H9 (cell line): ENCODE data around the gene CAPN9. TPM values are rescaled to one million over a fixed set of nuclear protein-coding genes. Genes with fewer than 3 reads are reported as not detected.
A peak's percentile ranks its signal among the peaks of the same experiment; 100 is the strongest.

Source experiments
- DNase-seq: peaks from one replicate; pipeline ENCODE4 v3.0.0-alpha.2; 2017
- H2AFZ ChIP-seq: one replicate; pipeline ENCODE4 v1.6.1; 2013; ENCODE audit warnings: mild to moderate bottlenecking, low read length, control low read depth, moderate library complexity
- H2AK5ac ChIP-seq: 2 replicates; pipeline ENCODE4 v1.6.1; 2013; ENCODE audit warnings: low read length, control low read depth, mixed read lengths; ENCODE audit not compliant: insufficient read length
- H2BK120ac ChIP-seq: one replicate; pipeline ENCODE4 v1.6.1; 2013; ENCODE audit warnings: low read depth, mild to moderate bottlenecking, low read length, control low read depth, inconsistent platforms; ENCODE audit not compliant: poor library complexity, severe bottlenecking
- H2BK12ac ChIP-seq: 2 replicates; pipeline ENCODE4 v1.6.1; 2013; ENCODE audit warnings: low read length, control low read depth, mixed read lengths, low read depth; ENCODE audit not compliant: insufficient read length
- H2BK15ac ChIP-seq: 2 replicates; pipeline ENCODE4 v1.6.1; 2013; ENCODE audit warnings: low read depth, low read length, control low read depth
- H2BK20ac ChIP-seq: one replicate; pipeline ENCODE4 v1.6.1; 2013; ENCODE audit warnings: low read depth, mild to moderate bottlenecking, low read length, control low read depth, inconsistent platforms; ENCODE audit not compliant: poor library complexity, severe bottlenecking
- H2BK5ac ChIP-seq: 2 replicates; pipeline ENCODE4 v1.6.1; 2013; ENCODE audit warnings: low read length, control low read depth, mixed read lengths; ENCODE audit not compliant: insufficient read length
- H3K14ac ChIP-seq: 2 replicates; pipeline ENCODE4 v1.6.1; 2013; ENCODE audit warnings: low read length, control low read depth; ENCODE audit not compliant: insufficient read depth
- H3K18ac ChIP-seq: 2 replicates; pipeline ENCODE4 v1.6.1; 2013; ENCODE audit warnings: low read depth, mild to moderate bottlenecking, mixed read lengths, low read length, control low read depth; ENCODE audit not compliant: insufficient read length
- H3K23ac ChIP-seq: 2 replicates; pipeline ENCODE4 v1.6.1; 2013; ENCODE audit warnings: low read length, control low read depth, mixed read lengths, low read depth; ENCODE audit not compliant: insufficient read length
- H3K23me2 ChIP-seq: 2 replicates; pipeline ENCODE4 v1.6.1; 2013; ENCODE audit warnings: low read depth, mild to moderate bottlenecking, mixed read lengths, low read length, control low read depth; ENCODE audit not compliant: insufficient read length, poor library complexity, severe bottlenecking
- H3K27ac ChIP-seq: 2 replicates; pipeline ENCODE4 v1.5.1; 2013; ENCODE audit warnings: low read length, control low read depth, mixed read lengths, low read depth; ENCODE audit not compliant: insufficient read length
- H3K27me3 ChIP-seq: 2 replicates; pipeline ENCODE4 v1.6.1; 2013; ENCODE audit warnings: low read length, control low read depth, inconsistent platforms; ENCODE audit not compliant: insufficient read depth
- H3K4ac ChIP-seq: 2 replicates; pipeline ENCODE4 v1.6.1; 2013; ENCODE audit warnings: low read depth, mild to moderate bottlenecking, control low read depth, inconsistent platforms, low read length, moderate library complexity
- H3K4me1 ChIP-seq: 2 replicates; pipeline ENCODE4 v1.6.1; 2013; ENCODE audit warnings: low read length, control low read depth, inconsistent platforms; ENCODE audit not compliant: insufficient read depth
- H3K4me2 ChIP-seq: 2 replicates; pipeline ENCODE4 v1.6.1; 2013; ENCODE audit warnings: low read length, control low read depth, mixed read lengths; ENCODE audit not compliant: insufficient read length, insufficient read depth
- H3K56ac ChIP-seq: 2 replicates; pipeline ENCODE4 v1.6.1; 2013; ENCODE audit warnings: low read depth, mild to moderate bottlenecking, mixed read lengths, low read length, control low read depth; ENCODE audit not compliant: insufficient read length
- H3K79me1 ChIP-seq: 2 replicates; pipeline ENCODE4 v1.6.1; 2013; ENCODE audit warnings: low read depth, mild to moderate bottlenecking, moderate library complexity, low read length, control low read depth, inconsistent platforms; ENCODE audit not compliant: insufficient read depth, poor library complexity, severe bottlenecking
- H3K79me2 ChIP-seq: 2 replicates; pipeline ENCODE4 v1.6.1; 2013; ENCODE audit warnings: low read length, control low read depth, inconsistent platforms; ENCODE audit not compliant: insufficient read depth
- H3K9ac ChIP-seq: 2 replicates; pipeline ENCODE4 v1.6.1; 2013; ENCODE audit warnings: low read length, control low read depth, mixed read lengths; ENCODE audit not compliant: insufficient read length; ENCODE audit errors: extremely low read depth
- H3K9me3 ChIP-seq: one replicate; pipeline ENCODE4 v1.6.1; 2013; ENCODE audit warnings: low read depth, low read length, inconsistent platforms; ENCODE audit not compliant: control insufficient read depth
- H3T11ph ChIP-seq: one replicate; pipeline ENCODE4 v1.6.1; 2013; ENCODE audit warnings: mild to moderate bottlenecking, low read length, control low read depth, inconsistent platforms
- H4K20me1 ChIP-seq: one replicate; pipeline ENCODE4 v1.6.1; 2013; ENCODE audit not compliant: control insufficient read depth, insufficient read length, insufficient read depth
- H4K5ac ChIP-seq: 2 replicates; pipeline ENCODE4 v1.6.1; 2013; ENCODE audit warnings: low read depth, mild to moderate bottlenecking, mixed read lengths, low read length, control low read depth; ENCODE audit not compliant: insufficient read length
- H4K8ac ChIP-seq: replicated peaks from 2 replicates; pipeline ENCODE4 v1.6.1; 2013; ENCODE audit warnings: low read length, control low read depth, mixed read lengths, low read depth; ENCODE audit not compliant: insufficient read length
- H4K91ac ChIP-seq: 2 replicates; pipeline ENCODE4 v1.6.1; 2013; ENCODE audit warnings: low read depth, mild to moderate bottlenecking, moderate library complexity, mixed read lengths, low read length, control low read depth; ENCODE audit not compliant: insufficient read length
- H3K27ac Mint-ChIP-seq, 3 experiments: 2 replicates in 2 of 3; 3 replicates in 1 of 3; pipeline ENCODE4 v1.8.0; 2020 to 2021; ENCODE audit warnings: mixed read lengths in 3 of 3, mild to moderate bottlenecking in 1 of 3, moderate library complexity in 1 of 3
- H3K27me3 Mint-ChIP-seq: 2 replicates; pipeline ENCODE4 v1.8.0; 2021; ENCODE audit warnings: low read depth, mild to moderate bottlenecking, moderate library complexity, mixed read lengths
- H3K36me3 Mint-ChIP-seq, 3 experiments: 2 replicates in 2 of 3; 3 replicates in 1 of 3; pipeline ENCODE4 v1.8.0; 2020 to 2021; ENCODE audit warnings: low read depth in 3 of 3, mixed read lengths in 3 of 3; ENCODE audit not compliant: insufficient read depth in 1 of 3
- H3K4me1 Mint-ChIP-seq, 2 experiments: 2 replicates each; pipeline ENCODE4 v1.8.0; 2020; ENCODE audit warnings: mixed read lengths in 2 of 2
- H3K4me3 Mint-ChIP-seq, 2 experiments: 2 replicates in 1 of 2; 3 replicates in 1 of 2; pipeline ENCODE4 v1.8.0; 2020 to 2021; ENCODE audit warnings: mild to moderate bottlenecking in 2 of 2, mixed read lengths in 2 of 2, moderate library complexity in 1 of 2
- H3K9me3 Mint-ChIP-seq, 2 experiments: 2 replicates in 1 of 2; 3 replicates in 1 of 2; pipeline ENCODE4 v1.8.0; 2020; ENCODE audit warnings: mild to moderate bottlenecking in 2 of 2, mixed read lengths in 2 of 2, moderate library complexity in 1 of 2
- WGBS: extraction: QIAGEN DNeasy Blood & Tissue Kit; methylation state at CpG from one replicate; pipeline ENCODE4 v1.1.7; 2013; ENCODE audit warnings: missing lambda C conversion rate, low lambda C conversion rate, mixed read lengths; ENCODE audit not compliant: insufficient read length; ENCODE audit errors: extremely low coverage; 5-methylcytosine and 5-hydroxymethylcytosine counted together
- total RNA-seq: library from RNA; stranded (reverse); gene quantifications from 2 replicates; pipeline ENCODE4 v1.2.1, GENCODE V29; 2021
- TF ChIP-seq, protein P1 (sequence below): fragments of 200-600 bp; sonication (generic); conservative IDR thresholded peaks from 3 replicates; pipeline ENCODE4 v1.8.0; 2021; ENCODE audit warnings: antibody characterized with exemption, mild to moderate bottlenecking

CAPN9 gene
- total RNA-seq, 1 experiment from 2014 or later, result 0.22 TPM

DNA sequence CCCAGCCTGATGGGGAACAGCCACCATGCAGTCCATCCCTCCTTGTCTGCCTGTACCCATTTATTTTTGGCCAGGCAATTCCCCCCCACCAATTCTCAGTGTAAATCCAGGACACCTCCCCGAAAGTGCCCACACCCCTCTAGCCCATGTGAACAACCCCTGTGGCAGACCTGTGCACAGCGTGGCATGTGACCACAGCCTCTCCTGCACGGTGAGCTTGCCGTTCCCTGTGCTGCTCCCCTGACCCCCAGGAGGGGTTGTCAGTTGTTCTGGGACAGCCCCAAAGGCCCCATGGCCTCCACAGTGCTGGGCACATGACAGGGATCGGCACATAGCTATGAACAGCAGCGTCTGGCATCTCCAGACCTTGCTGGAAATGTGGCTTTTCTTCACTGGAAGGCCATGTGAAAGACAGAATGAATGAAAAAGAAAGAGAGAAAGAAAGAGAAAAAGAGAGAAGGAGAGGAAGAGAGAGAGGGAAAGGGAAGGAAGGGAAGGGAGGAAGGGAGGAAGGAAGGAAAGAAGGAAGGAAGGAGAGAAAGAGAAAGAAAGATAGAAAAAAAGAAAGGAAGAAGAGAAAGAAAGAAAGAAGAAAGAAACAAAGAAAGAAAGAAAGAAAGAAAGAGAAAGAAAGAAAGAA lies 3.9 kb downstream of the CAPN9 start:
- Histone ChIP-seq H2AK5ac (no peak overlapping the region), H3K4ac (no peak overlapping the region), H2BK5ac (no peak overlapping the region), H4K20me1 (no peaks in the 10 kb centered on the region), H2BK20ac (no peak overlapping the region), H3K9me3 (no peaks in the 10 kb centered on the region), H4K91ac (no peak overlapping the region), H2AFZ (no peak overlapping the region), H3K56ac (no peak overlapping the region), H3K79me1 (no peaks in the 10 kb centered on the region), H2BK120ac (no peak overlapping the region), H3K14ac (0 out of 2 replicates have a peak overlapping the region, but pooled peaks have one; percentile 18), H4K8ac (no peak overlapping the region), H2BK12ac (peak overlapping the region; percentile 52), H3T11ph (no peak overlapping the region), H3K4me1 (peaks cover 4% of the 10 kb centered on the region; the same call in 1 of the 2 replicates), H3K23me2 (no peaks in the 10 kb centered on the region), H3K18ac (peak overlapping the region; percentile 49), H2BK15ac (no peak overlapping the region), H3K79me2 (no peaks in the 10 kb centered on the region), H4K5ac (no peak overlapping the region), H3K23ac (no peak overlapping the region), H3K27ac (no peak overlapping the region), H3K9ac (no peak overlapping the region), H3K4me2 (no peak overlapping the region), H3K27me3 (no peaks in the 10 kb centered on the region)
- no CpG with 5 or more reads among the region's 6 CpGs for WGBS
- TF ChIP-seq, protein P1, sequence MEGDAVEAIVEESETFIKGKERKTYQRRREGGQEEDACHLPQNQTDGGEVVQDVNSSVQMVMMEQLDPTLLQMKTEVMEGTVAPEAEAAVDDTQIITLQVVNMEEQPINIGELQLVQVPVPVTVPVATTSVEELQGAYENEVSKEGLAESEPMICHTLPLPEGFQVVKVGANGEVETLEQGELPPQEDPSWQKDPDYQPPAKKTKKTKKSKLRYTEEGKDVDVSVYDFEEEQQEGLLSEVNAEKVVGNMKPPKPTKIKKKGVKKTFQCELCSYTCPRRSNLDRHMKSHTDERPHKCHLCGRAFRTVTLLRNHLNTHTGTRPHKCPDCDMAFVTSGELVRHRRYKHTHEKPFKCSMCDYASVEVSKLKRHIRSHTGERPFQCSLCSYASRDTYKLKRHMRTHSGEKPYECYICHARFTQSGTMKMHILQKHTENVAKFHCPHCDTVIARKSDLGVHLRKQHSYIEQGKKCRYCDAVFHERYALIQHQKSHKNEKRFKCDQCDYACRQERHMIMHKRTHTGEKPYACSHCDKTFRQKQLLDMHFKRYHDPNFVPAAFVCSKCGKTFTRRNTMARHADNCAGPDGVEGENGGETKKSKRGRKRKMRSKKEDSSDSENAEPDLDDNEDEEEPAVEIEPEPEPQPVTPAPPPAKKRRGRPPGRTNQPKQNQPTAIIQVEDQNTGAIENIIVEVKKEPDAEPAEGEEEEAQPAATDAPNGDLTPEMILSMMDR, result no peak
- peaks cover 47 to 59% of the 10 kb centered on the region in 2 experiments for H3K4me1 Mint-ChIP-seq
- peaks cover 6% of the 10 kb centered on the region for H3K27me3 Mint-ChIP-seq
- DNase-seq, result no peak
- H3K36me3 Mint-ChIP-seq, result no peaks in the 10 kb centered on the region; a peak in 1 of 7 replicates
- H3K9me3 Mint-ChIP-seq, result no peaks in the 10 kb centered on the region
- H3K27ac Mint-ChIP-seq, result peak overlapping the region in 1 of 3 experiments; percentile 3; a peak in 3 of 7 replicates
- H3K4me3 Mint-ChIP-seq, result peak overlapping the region; percentile 25 to 33; a peak in 2 of 5 replicates
